Measurements from ENCODE around the gene HMX1.

Gene HMX1

DNA sequence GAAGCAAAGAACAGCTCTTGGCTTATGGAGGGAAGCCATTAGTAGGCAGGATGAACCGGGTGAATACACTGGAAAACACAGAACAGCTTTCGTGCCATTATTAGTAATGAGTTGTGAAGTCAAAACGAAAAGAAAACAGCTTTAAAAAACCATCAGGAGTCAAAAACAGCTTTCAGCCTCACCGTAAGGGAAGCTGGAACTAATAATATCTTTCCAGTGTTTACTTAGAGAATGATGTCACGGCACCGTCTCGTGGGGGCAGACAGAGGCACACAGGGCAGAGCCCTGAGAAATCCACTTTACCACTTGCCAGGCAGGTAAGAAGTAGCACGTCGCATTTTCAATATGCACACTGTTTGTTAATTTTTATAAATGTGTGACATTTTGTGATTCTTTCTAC lies 37.9 kb upstream of the HMX1 start:
- peak; percentile 36 for FAIRE-seq

DNA sequence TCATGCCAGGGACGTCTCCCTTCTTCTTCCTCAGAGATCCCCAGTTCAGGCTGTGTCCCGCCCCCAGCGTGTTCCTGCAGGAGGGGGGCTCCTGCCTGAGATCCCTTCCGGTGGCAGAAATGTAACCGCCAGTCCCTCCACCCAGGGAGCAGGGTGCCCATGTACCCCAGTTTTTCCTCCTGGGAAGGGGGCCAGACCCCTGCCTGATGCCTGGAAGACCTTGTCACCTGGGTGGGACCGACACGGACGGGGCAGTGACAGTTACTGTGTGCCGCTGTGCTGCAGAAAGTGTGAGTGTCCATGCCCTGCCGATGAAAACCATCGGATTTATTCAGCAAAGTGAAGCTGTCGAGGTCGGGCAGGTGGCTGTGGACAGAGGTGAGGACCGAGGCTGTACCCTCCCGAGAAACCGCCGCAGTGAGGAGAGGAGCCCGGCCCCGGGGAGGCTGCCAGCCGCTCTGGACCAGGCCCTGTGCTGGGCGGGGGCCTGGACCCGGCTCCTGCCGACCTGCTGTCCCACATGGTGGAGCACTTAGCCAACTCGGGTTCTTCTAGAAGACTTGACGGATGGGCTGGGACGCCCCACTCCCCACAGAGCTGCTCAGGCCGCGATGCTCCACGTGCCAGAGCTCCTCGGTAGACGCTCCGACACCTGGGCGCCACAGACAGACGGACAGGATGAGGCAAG lies 36.7 kb upstream of the HMX1 start:
- FAIRE-seq: no peak

DNA sequence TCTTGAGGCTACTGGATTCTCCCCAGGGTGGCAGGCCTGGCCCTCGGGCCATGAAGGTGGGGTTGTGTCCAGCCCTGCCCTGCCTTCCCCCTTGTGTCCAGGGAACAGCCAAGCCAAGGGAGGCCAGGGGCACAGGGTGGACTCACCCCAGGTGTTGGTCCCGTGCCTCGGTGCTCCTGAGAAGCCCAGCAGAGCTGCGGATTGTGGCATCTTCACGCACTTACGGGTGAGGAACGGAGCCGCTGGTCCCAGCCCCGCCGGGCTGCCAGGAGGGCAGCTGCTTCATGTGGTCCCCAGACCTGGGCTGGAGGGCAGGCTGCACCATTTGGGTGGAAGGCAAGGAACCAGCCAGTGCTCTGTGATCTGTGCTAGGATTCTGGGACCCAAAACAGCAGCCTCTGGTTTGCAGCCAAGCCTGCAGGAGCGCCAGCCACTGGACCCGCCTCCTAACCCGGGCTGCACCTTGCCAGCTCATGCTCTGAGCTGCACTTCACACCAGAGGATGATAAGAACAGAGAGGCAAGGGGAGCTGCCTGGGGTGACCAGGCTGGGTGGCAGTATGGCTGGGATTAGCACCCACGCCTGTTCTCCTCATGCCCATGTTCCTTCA lies 36.1 kb upstream of the HMX1 start:
- FAIRE-seq: no peak

DNA sequence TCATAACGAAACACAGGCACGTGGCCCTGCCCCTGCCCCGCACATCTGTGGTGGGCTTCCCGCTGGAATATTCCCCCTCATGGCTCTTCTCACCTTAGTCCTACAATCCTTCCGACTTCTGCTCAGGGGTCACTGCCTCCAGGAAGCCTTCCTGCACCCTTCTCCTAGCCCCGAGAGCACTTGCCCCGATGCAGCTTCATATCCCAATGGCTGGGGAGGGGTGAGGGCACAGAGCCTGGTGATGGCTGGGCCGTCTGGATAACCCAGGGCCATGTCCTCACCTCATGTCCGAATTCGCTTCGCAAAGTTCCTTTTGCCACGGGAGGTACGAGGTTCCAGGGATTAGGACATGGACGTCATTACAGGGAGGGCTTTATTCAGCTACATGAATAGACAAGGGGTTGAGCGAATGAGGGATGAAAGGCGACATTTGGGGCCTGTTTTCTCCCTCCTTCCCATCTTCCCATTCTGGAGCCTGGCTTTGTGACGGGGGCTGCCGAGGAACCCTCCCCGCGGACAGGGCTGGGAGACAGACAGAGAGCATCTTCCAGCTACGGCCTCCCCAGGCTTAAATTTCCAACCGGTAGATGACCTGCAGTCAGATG lies 35.5 kb upstream of the HMX1 start:
- no peak for FAIRE-seq

DNA sequence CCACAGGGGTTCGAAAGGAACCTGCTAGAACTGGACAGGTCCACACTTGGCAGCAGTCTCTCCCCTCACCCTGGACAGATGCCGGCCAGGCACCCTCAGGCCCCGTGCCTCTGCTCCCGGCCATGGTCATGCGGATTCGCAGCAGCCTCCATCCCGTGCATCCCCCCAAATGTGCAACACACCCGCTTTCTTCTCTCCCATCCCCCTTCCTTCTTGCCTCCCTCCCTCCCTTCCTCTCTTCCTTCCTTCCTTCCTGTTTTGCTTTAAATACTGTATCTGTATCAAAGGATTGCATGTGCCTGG lies 35.0 kb upstream of the HMX1 start:
- FAIRE-seq: no peak

DNA sequence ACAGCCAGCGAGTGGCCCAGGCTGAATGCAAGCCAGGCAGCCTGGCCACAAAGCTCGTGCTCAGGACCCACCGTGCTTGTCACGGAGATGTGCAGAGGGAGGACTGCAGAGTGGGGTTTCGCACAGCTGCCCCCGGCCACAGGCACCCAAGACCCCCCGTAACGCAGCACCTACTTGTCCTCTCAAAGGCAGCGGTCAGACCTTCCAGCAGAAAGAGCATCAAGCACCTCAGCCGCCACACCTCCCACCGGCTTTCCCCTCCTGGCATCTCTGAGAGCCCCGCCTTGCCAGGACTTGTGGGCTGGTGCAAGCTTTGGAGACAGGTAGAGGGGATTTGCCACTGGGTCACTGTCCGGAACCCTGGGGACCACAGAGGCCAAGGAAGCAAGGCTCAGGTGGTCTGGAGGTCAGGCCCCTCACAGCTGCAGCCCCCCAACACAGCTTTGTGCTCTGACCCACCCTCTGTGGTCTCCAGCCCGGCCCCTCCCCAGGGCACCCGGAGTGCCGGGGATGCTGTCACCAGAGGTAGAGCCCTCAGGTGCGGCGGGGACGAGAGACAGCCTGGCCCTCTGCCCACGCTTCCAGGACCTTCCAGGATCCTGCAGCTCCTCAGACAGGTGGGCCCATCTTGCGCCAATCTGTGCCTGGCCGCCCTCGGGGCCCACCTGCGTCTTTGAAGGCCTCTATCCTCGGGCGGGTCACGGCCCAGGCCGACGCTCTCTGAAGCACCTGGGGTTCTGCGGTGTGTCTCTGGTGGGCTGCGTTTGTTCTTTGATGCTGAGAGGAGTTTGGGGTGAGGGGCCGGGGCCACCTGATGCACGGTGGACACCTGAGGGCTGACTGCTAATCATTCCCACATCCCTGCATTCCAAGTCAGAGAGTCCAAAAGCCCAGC lies 34.4 kb upstream of the HMX1 start:
- FAIRE-seq: no peak

DNA sequence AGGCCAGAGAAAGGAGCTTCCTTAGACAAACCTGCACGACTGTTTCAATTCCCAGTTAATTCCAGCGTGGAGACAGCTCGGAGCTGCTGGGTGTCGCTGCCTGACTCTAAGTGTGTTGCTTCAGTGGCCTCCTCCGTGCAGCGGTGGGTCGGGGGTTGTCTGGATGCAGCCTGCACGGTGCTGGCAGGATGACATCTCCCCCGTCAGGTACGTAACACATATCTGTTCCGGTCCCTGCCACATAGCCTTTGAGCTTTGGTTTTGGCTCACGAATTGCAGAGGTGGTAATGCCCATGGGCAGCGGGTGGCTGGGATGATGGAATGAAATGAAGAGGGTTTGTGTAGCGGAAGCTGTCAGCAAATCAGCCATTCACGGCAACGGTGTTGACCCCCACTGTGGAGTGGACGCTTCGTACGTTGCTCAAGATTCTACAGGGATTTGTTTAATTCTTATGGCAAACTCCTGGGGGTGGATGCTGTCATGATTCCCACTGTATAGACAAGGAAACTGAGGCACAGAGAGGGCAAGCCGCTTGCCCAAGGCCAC lies 33.7 kb upstream of the HMX1 start:
- FAIRE-seq: no peak

DNA sequence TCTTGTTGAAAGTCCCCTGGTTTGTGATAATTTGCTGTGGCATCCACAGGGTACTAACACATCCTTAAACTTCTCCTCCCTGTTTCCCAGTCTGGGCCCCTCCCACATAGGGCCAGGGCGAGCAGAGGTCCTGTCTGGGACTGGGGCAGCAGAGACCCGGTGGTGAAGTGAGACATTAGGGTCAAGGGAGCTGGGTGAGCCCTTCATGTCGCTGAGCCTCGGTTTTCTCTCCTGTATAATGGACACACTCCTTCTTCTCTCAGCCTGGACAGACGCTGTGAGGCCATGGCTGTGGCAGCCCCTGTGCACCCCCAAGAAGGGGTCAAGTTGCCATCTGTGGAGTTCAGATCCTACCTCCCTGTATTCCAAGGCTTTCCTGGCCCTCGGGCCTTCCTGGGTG lies 33.0 kb upstream of the HMX1 start:
- FAIRE-seq: no peak

DNA sequence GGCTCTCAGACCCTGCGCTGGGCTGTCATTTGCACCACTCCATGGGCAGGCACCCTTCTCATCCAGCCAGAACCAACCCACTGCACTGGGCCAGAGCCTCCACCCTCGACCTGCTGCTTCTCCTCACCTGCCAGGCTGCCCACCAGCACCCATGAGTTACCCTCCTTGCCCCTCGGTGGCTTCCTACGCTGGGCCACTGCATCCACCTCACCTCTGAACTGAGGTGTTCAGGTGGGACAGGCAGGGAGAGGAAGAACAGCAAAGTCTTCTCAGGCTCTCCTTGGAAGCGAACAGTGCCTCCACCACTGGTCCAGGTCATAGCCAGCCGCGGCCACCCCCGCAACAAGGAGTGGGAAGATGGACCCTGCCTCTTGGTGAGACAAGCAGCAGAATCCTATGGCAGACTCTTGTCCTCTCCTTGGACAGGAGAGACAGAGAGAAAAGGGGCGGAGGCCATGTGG lies 32.4 kb upstream of the HMX1 start:
- no peak for FAIRE-seq

DNA sequence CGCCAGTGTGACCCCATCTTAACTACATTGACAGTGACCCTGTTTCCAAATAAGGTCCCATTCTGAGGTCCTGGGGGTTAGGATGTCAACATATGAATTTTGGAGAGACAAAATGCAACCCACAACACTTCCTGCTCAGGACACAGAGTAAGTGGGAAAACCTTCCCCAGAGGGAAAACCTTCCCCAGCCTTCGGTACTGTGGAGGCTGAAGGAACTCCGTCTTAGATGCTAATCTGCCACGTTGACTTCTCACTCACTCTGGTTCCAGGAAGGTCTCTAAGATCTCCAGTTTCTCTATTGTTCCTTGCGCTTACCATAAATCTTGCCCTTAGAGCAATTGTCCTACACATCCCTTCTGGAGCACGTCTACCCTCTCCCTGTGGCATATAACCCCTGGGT lies 29.7 kb upstream of the HMX1 start:
- no peak for FAIRE-seq

DNA sequence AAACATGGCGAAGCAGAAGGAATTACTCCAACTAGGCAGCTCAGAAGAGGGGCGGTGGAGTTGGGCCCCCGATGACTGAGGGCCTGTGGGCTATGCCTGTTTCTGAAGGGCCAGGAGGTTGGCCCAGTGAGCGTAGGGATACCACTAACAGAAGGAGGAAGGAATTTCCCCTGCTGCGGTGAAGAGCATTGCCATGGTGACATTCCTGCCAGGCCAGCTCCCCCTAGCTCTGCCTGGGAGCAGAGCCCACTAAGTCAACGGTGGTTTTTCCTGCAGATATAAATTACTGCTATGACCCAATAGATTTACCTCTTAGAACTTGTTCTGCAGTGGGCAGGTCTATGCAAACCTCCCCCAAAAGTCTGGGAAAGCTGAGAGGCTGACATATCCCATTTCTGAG lies 28.9 kb upstream of the HMX1 start:
- FAIRE-seq: no peak

DNA sequence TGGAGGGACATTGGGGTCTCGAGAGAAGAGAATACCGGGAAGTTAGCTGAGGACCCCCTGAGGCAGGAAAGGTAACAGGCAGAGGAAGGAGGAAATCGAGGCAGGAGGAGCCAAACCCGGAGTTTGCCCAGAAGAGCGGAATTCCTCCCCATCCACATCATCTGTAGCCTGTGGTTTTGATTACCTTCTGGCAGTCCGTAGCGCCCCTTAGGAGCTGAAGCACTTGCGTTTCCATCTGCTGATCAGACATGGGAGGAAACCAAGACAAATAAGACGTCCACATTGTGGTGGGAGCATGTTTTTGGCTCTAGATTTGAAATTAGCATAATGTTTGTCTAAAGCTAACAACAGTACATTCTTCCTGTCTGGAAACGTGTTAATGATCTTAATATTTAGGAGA lies 26.8 kb upstream of the HMX1 start:
- FAIRE-seq: no peak

DNA sequence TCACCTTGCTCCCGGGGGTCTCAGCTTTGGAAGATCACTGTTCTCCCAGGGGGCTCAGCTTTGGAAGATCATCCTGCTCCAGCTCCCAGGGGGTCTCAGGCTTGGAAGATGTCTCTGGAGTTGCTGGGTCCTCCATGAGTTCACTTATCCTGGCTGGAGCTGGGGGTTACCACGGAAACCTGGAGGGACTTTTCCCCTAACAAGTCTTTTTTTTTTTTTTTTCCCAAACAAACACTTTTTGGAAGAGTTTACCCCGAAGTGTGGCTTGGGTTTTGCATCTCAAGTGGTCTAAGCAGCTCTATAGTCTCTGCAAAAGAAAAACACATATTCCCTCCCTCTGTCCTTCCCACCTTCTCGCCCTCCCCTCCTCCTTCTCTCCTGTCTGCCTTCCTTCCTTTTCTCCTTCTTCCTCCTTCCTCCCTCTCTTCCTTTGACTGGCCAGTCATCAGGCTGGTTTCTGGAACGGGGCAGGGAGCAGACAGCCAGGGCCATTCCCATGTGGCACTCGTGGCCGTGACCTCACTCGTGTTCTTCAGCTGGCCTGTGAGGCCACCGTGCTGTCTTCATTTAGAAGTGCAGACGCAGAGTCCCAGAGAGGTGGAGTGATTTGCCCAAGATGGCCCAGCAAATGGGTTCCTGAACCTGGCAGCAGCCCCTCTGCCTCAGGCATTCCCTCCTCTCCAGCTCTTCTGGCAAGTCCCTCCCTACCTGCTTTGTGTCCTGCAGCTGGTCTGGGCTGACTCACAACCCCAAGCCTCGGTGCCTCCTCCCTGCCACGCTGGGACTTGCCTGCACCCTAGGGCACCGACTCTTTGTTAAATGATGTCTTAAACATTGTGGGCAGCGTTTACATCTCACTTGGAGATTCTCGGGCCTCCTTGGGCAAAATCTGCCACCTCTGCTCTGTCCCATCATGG lies 25.9 kb upstream of the HMX1 start:
- FAIRE-seq: no peak

DNA sequence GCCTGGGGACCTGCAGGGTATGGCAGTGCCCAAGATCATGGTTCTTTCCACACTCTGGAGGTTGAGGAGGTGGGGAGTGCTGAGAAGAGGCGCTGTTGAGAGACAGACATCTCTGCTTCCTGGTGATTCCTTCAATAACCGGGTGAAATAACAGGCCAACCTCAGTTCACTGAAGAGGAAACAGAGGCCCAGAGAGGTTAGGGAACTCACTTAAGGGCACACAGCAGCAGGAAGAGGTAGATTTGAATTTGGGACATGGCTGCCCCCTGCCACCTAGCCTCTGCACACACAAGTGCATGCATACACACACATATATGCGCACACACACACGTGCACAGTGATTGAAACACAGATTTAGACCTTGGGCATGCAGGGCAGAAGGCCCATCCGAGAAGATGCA lies 24.9 kb upstream of the HMX1 start:
- FAIRE-seq: no peak

DNA sequence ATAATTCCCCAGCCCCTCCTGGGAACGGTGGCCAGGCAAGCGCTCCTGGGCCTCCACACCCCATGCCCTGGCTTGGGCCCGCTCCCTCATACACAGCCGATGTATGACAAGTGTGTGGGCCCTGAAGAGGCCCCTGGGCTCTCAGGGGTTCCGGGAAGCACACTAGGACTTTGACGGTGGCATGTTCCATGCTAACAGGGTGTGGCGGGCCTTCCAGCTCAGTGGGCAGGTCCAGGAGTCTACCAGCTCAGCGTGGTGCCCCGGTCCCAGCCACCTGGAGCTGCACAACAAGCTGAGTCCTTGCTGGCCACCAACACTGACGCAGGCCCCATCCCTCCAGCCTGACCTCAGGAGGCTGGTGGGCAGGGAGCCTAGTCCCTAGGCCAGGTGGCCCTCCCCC lies 24.4 kb upstream of the HMX1 start:
- no peak for FAIRE-seq

DNA sequence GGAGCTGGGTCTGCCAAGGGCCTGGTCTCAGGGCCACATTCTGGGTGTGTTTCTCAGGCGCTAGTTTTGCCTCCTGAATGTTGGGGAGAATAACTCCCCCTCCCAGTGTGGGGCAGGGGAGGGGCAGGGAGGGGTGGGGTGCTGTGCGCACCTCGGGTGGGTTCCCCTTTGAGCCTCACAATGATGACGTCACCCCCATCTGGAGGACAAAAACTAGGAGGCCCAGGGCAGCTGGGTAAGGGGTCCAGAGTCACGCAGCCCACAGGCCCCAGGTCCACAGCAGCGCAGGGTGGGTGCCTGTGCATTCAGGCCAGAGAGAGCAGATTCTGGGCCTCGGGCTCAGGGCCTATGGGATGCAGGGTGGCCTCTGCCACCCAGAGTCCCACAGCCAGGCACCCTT lies 23.7 kb upstream of the HMX1 start:
- no peak for FAIRE-seq

DNA sequence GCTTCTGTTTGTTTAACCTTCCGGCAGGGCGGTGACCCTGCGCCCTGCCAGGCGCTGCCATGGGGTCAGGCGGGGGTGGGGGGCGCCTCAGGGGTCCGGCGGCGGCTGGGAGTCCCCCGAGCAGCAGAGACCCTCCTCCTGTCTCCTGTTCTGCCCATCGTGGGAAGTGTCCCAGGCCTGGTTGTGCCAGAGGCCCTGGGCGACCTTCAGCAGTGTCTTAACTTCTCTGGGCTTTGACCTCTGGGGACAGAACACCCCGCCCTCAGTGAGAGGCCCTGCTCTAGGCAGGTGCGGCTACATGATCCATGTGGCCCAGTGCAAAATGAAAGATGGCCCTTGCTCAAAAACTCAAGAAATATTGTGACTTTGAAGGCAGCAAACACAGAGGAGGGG lies 22.8 kb upstream of the HMX1 start:
- no peak for FAIRE-seq

DNA sequence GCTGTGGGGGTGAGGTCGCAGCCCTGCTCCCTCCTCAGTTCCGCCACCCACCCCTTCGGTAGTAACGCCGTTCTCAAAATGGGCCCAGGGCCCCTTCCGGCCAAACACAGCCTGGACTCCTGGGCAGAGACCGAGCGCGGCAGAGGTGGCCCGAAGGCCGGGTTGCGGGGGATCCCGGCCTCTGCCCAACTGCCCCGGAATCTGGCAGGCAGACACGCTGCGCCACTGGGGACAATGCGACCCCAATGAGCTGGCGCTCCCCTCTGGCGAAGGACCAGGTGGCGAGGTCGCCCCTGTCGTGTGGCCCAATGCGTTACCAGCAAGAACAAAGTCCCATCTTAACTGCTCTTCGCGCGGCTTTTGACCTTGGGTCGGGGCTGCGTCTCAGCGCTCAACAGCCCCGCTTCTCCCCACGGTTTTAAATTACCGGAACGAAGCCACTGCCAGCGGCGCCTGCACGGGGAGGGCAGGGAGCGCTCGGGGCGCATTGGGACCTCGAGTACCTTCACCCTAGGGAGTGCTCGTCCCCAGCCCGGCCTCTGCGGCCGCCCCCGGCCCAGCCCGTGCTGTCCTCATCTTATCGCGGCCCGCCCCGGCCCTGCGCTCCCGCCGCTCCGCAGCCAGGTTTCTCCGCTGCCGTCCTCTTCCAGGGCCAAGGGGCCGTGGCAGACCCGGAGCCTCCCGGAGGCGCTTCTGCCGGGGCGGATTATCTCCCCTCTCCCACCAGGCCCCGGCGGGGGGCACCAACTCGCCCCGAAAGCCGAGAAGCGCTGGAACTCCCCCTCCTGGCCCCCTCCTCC lies 22.2 kb upstream of the HMX1 start:
- no peak for FAIRE-seq

DNA sequence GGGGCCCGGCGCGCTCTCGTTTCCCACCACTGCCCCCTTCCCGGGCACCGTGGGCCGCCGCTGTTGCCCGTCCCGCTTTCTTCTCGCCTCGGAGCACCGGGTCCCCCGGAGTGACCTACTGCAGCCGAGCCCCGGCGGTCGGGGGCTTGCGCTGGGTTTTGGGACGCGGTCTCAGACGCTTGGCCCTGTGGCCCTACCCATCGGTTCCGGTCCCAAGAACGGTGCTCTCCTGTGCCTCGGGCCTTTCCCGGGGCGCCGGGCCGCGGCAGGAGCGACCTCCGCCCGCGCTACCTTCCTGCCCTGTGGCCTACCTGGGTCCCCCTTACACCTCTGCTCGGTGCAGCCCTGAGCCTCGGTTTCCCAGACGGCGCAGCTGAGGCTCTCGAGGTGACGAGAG lies 21.6 kb upstream of the HMX1 start:
- no peak for FAIRE-seq

DNA sequence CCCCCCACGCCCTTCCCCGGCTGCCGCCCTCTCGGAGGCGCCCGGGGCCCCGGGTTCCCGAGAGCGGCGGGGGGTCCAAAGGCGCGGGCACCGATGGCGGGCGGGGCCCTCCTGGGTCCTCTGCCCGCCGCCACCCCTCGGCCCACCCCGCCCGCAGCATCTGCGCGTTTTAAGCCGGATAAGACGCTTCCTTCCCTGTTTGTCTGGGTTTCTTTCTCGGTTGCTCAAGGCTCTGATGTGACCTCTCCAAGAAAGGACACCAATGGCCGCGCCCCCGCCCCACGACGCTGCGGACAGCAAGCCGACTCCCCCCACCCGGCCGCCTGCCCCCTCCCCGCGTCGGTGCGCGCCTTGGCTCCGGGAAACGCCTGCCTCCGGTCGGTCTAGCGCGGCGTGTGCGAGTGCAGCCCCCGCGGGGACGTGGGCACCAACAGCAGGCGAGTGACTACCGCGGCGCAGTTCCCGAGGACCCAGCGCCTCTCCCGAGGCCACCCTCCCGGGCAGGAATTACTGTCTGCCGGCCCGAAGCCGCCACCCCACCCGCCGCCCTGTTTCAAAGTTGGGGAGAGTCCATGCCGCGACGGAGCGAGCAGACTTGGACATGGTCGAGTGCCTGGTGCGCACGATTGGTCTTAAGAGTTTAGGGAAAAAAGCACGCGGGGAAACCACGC lies 21.1 kb upstream of the HMX1 start:
- no peak for FAIRE-seq

Measured in islet of Langerhans (tissue), 1 donor.